ENCODE data around the gene DCXR. TPM values are rescaled to one million over a fixed set of nuclear protein-coding genes. Genes with fewer than 3 reads are reported as not detected.

Gene DCXR
- total and polyA plus RNA-seq, 2 of the 4 experiments (the other 2 are of a cell fraction), result 36.6 to 139 TPM

- H3K9me1 ChIP-seq (ENCODE audit: insufficient read depth, low read length), result no peaks in the 10 kb centered on the region
- no peak overlapping the region for H2BK120ac ChIP-seq (ENCODE audit: low read depth, low read length)
- ChIA-PET CTCF (no interaction called here), POLR2A (ENCODE audit: unreplicated experiment) (interaction anchor here (0.6 kb wide), 1 partner anchor 13 kb away, joined by 3 read pairs; no protein-coding TSS in a partner anchor)
- no peak overlapping the region for H3K4me2 ChIP-seq (ENCODE audit: low read depth, low read length)
- H3K23ac ChIP-seq (ENCODE audit: low read depth, low read length), result no peak overlapping the region
- no peak overlapping the region for H4K5ac ChIP-seq (ENCODE audit: low read depth, low read length)
- H2BK15ac ChIP-seq (ENCODE audit: low read depth, low read length), result no peak overlapping the region
- H3K14ac ChIP-seq (replicated peaks; ENCODE audit: low read depth, low read length), result no peak overlapping the region
- no peaks in the 10 kb centered on the region for H3K27me3 ChIP-seq (ENCODE audit: control insufficient read depth, insufficient read depth, low read length)
- BruUV-seq (replicated peaks), result no TSS peak
- no peak overlapping the region for H3K56ac ChIP-seq (ENCODE audit: extremely low read depth, insufficient read depth, low read length)
- no peak overlapping the region for H3K4ac ChIP-seq (ENCODE audit: low read depth, low read length)
- H2BK5ac ChIP-seq (ENCODE audit: low read depth, low read length, poor library complexity, severe bottlenecking), result no peak overlapping the region
- H4K91ac ChIP-seq (ENCODE audit: insufficient read depth, low read depth, low read length), result no peak overlapping the region
- H2AK5ac ChIP-seq (ENCODE audit: low read depth, low read length), result no peak overlapping the region
- intact Hi-C loops (cut with micrococcal nuclease), result no loop called here
- no peak overlapping the region for H2AK9ac ChIP-seq (replicated peaks; ENCODE audit: low read depth, low read length, poor library complexity)
- no peak overlapping the region for H3K9ac ChIP-seq (ENCODE audit: low read depth, low read length)
- no peak overlapping the region for H2AFZ ChIP-seq (replicated peaks; ENCODE audit: low read length, poor library complexity)
- DNase-seq (no peak), ATAC-seq (ENCODE audit: low read depth) (no peak)
- no peaks in the 10 kb centered on the region for H3K79me1 ChIP-seq (ENCODE audit: low read depth in 1 of 2, low read length in 2 of 2)
- H4K8ac ChIP-seq (ENCODE audit: low read depth in 2 of 2, low read length in 2 of 2), result no peak overlapping the region
- H4K20me1 ChIP-seq (ENCODE audit: insufficient read depth, low read length), result no peaks in the 10 kb centered on the region; the same call in 1 of the 2 replicates
- no peak overlapping the region for H3K18ac ChIP-seq (ENCODE audit: low read depth, low read length)
- H3K4me1 ChIP-seq (ENCODE audit: control insufficient read depth, insufficient read depth, low read length), result no peaks in the 10 kb centered on the region
- WGBS, 2 experiments (ENCODE audit: extremely low coverage in 2 of 2, insufficient read length in 1 of 2), result 97% methylated on average over 16 of the region's 47 CpGs; no CpG with 5 or more reads in 1 of the 2 experiments
- H2BK20ac ChIP-seq (ENCODE audit: low read depth, low read length), result no peak overlapping the region
- H3K36me3 ChIP-seq (ENCODE audit: control insufficient read depth, insufficient read depth, low read length), result peaks cover 50% of the 10 kb centered on the region
- H3K9me3 ChIP-seq (ENCODE audit: control insufficient read depth, insufficient read depth, low read length), result no peaks in the 10 kb centered on the region
- TF ChIP-seq MXI1 (IDR thresholded peaks at IDR 0.05; ENCODE audit: borderline replicate concordance, low read depth, low read length) (no peak), SMC3 (IDR thresholded peaks at IDR 0.05; ENCODE audit: low read depth, low read length) (no peak), CHD1 (IDR thresholded peaks at IDR 0.05; ENCODE audit: low read depth, low read length) (no peak), RAD21 (IDR thresholded peaks at IDR 0.05; ENCODE audit: low read length) (no peak), CEBPB (IDR thresholded peaks at IDR 0.05; ENCODE audit: low read depth, low read length) (no peak), MAZ (IDR thresholded peaks at IDR 0.05; ENCODE audit: borderline replicate concordance, low read depth, low read length) (no peak), RCOR1 (IDR thresholded peaks at IDR 0.05; ENCODE audit: insufficient replicate concordance, low read length) (no peak), FOS (IDR thresholded peaks at IDR 0.05; ENCODE audit: low read depth, low read length) (no peak), BHLHE40 (IDR thresholded peaks at IDR 0.05; ENCODE audit: low read depth, low read length) (no peak)
- H3K27ac ChIP-seq (ENCODE audit: insufficient read depth, low read length), result no peak overlapping the region
- dilution Hi-C loops (cut with HindIII; ENCODE audit: low sequenced_read_pairs, unreplicated experiment), result no loop called here
- in situ Hi-C loops (cut with MboI; ENCODE audit: low sequenced_read_pairs), result no loop called here
- no peak overlapping the region for H3K4me3 ChIP-seq (ENCODE audit: insufficient read depth, low read depth, low read length)
Measured at GRCh38 chr17:82079001-82079677, 41.6 kb upstream of the DCXR start.

All from IMR-90 (cell line).